Cerebellar nuclear complex (tissue), 1 donor: ENCODE measurements around the gene ZNF726.
"Not testable (repeated sequence)": the region's sequence is repeated elsewhere in the genome, so short reads cannot be mapped to it uniquely, and the experiment has no call there.

Source experiments
- DNase-seq, 2 experiments: peaks; one replicate each; lab custom pipeline; 2025; lab: John Stamatoyannopoulos, UW

Gene ZNF726

GRCh38 chr19:23946569-23946968, 31.9 kb downstream of the ZNF726 start:
- no peak for DNase-seq

- no peak for DNase-seq
Measured at GRCh38 chr19:23949611-23950010, 34.9 kb downstream of the ZNF726 start.

GRCh38 chr19:23956051-23956450, 41.4 kb downstream of the ZNF726 start:
- no peak for DNase-seq

GRCh38 chr19:23957660-23958281, 43.1 kb downstream of the ZNF726 start:
- no peak for DNase-seq

- DNase-seq: not testable (repeated sequence)
Measured at GRCh38 chr19:23963396-23963795, 48.7 kb downstream of the ZNF726 start.

GRCh38 chr19:23963881-23964280, 49.2 kb downstream of the ZNF726 start:
- not testable (repeated sequence) for DNase-seq

GRCh38 chr19:23964334-23964733, 49.6 kb downstream of the ZNF726 start:
- not testable (repeated sequence) for DNase-seq

- no peak for DNase-seq
Measured at GRCh38 chr19:23969630-23970029, 54.9 kb downstream of the ZNF726 start.

GRCh38 chr19:23971598-23971997, 56.9 kb downstream of the ZNF726 start:
- no peak for DNase-seq

- no peak for DNase-seq
Measured at GRCh38 chr19:23972161-23972560, 57.5 kb downstream of the ZNF726 start.

GRCh38 chr19:23974941-23975340, 60.3 kb downstream of the ZNF726 start:
- no peak for DNase-seq

GRCh38 chr19:23976631-23977030, 61.9 kb downstream of the ZNF726 start:
- not testable (repeated sequence) for DNase-seq

GRCh38 chr19:23977256-23977655, 62.6 kb downstream of the ZNF726 start:
- not testable (repeated sequence) for DNase-seq

- DNase-seq: no peak
Measured at GRCh38 chr19:23978068-23978467, 63.4 kb downstream of the ZNF726 start.

- no peak for DNase-seq
Measured at GRCh38 chr19:23980805-23981204, 66.1 kb downstream of the ZNF726 start.

GRCh38 chr19:23981863-23982262, 67.2 kb downstream of the ZNF726 start:
- no peak for DNase-seq

- DNase-seq: no peak
Measured at GRCh38 chr19:23983406-23983805, 68.7 kb downstream of the ZNF726 start.
